ENCODE measurements around the gene RASL10A. TPM values are rescaled to one million over a fixed set of nuclear protein-coding genes. Genes with fewer than 3 reads are reported as not detected.

Gene RASL10A
- total RNA-seq, 1 donor from 2014 or later, result not detected

DNA sequence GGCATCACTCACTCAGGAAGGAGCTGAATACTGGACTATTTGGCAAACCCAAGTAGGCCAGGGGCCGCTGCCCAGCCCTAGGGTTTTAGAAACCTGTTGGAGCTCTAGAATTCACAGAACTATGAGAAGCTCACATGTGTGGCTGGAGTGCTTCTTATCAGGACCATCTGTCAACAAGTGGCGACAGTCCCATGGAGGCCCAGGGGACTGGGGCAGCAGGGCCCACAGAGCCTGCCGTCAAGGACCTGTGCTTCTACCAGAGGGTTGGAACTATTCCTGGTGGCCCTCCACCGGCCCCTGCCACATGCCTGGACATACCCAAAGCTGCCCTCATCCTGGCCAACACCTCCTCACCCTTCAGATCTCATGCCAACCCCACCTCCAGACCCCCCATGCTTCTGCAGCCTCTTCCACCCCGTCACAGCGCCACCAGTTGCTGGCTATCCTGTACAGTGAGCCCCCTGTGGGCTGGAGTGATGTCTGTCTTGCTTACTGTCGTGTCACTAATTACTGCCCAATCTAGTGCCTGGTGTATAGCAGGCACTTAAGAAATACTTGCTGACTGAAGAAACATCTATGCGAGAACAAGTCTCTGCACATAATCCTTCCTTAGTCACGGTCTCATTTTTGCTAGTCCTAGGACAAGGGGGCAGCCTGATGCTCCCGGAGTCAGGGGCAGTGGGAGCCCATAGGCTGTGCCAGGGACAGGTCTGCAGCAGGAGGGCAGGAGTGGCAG lies 27.2 kb upstream of the RASL10A start:
- DNase-seq (ENCODE audit: extremely low spot score in 2 of 2), result no peak
- no peaks in the 10 kb centered on the region for H3K27me3 ChIP-seq
- no peak overlapping the region for H3K27ac ChIP-seq
- intact Hi-C loops (cut with DNase I), result no loop called here
- no peaks in the 10 kb centered on the region for H3K4me1 ChIP-seq
- TF ChIP-seq, protein P1, sequence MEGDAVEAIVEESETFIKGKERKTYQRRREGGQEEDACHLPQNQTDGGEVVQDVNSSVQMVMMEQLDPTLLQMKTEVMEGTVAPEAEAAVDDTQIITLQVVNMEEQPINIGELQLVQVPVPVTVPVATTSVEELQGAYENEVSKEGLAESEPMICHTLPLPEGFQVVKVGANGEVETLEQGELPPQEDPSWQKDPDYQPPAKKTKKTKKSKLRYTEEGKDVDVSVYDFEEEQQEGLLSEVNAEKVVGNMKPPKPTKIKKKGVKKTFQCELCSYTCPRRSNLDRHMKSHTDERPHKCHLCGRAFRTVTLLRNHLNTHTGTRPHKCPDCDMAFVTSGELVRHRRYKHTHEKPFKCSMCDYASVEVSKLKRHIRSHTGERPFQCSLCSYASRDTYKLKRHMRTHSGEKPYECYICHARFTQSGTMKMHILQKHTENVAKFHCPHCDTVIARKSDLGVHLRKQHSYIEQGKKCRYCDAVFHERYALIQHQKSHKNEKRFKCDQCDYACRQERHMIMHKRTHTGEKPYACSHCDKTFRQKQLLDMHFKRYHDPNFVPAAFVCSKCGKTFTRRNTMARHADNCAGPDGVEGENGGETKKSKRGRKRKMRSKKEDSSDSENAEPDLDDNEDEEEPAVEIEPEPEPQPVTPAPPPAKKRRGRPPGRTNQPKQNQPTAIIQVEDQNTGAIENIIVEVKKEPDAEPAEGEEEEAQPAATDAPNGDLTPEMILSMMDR (IDR thresholded peaks at IDR 0.05), result no peak
- TF ChIP-seq POLR2A (IDR thresholded peaks at IDR 0.05) (no peak), POLR2AphosphoS5 (IDR thresholded peaks at IDR 0.05; ENCODE audit: insufficient read depth in 1 of 2, low read depth in 1 of 2) (no peak)
- no peaks in the 10 kb centered on the region for H3K9me3 ChIP-seq
- peaks cover 0 to 66% of the 10 kb centered on the region in 2 donors for H3K36me3 ChIP-seq
- H3K4me3 ChIP-seq, result no peak overlapping the region

DNA sequence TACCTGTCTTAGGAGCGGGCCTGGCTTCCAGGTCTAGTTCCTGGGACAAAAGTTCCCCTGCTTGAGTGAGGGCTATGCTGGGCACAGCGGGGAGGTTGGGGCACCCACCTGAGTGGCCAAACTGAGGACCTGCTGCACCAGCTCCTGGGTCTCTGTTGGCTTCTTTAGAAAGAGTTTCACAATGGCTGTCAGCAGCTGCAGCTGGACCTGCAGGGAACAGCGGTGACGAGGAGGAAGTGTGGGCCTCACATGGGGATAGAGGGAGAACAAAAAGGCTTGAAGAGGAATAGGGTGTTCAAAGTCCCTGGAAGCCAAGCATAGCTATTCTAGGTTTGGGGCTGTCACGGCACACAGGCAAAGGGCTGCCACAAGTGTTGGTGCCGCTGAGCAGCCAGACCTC lies 26.7 kb upstream of the RASL10A start:
- H3K36me3 ChIP-seq, result peaks cover 0 to 66% of the 10 kb centered on the region in 2 donors

DNA sequence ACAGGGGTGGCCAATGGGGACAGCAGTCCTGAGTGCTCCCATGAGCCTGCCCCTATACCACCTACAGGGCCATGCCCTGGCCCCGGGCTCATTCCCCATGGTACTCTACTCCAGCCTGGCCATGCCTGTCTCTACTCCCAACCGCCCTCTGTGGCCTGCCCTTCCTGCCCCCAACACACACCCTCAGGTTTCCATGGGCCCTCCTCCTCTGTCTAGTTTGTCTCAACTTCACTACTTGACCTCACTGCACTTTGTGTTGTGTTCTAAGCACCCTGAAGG lies 26.3 kb upstream of the RASL10A start:
- H3K9me3 ChIP-seq, result no peaks in the 10 kb centered on the region
- no peak for TF ChIP-seq POLR2AphosphoS5 (IDR thresholded peaks at IDR 0.05; ENCODE audit: insufficient read depth in 1 of 2, low read depth in 1 of 2)
- TF ChIP-seq, protein P1 (IDR thresholded peaks at IDR 0.05), result no peak
- TF ChIP-seq POLR2A (IDR thresholded peaks at IDR 0.05), result no peak
- H3K27me3 ChIP-seq, result no peaks in the 10 kb centered on the region
- H3K4me1 ChIP-seq, result no peaks in the 10 kb centered on the region
- no peak overlapping the region for H3K4me3 ChIP-seq
- DNase-seq (ENCODE audit: extremely low spot score in 2 of 2), result no peak
- H3K36me3 ChIP-seq, result peaks cover 0 to 66% of the 10 kb centered on the region in 2 donors
- no peak overlapping the region for H3K27ac ChIP-seq
- intact Hi-C loops (cut with DNase I), result no loop called here

More for the DNA sequence above, 26.7 kb upstream of the RASL10A start:
- no peak for TF ChIP-seq POLR2AphosphoS5 (IDR thresholded peaks at IDR 0.05; ENCODE audit: insufficient read depth in 1 of 2, low read depth in 1 of 2)
- TF ChIP-seq POLR2A (IDR thresholded peaks at IDR 0.05), result no peak
- TF ChIP-seq, protein P1 (IDR thresholded peaks at IDR 0.05), result no peak
- intact Hi-C loops (cut with DNase I), result no loop called here
- H3K27ac ChIP-seq, result no peak overlapping the region
- H3K4me3 ChIP-seq, result no peak overlapping the region
- DNase-seq (ENCODE audit: extremely low spot score in 2 of 2), result no peak
- no peaks in the 10 kb centered on the region for H3K27me3 ChIP-seq
- no peaks in the 10 kb centered on the region for H3K9me3 ChIP-seq
- no peaks in the 10 kb centered on the region for H3K4me1 ChIP-seq

DNA sequence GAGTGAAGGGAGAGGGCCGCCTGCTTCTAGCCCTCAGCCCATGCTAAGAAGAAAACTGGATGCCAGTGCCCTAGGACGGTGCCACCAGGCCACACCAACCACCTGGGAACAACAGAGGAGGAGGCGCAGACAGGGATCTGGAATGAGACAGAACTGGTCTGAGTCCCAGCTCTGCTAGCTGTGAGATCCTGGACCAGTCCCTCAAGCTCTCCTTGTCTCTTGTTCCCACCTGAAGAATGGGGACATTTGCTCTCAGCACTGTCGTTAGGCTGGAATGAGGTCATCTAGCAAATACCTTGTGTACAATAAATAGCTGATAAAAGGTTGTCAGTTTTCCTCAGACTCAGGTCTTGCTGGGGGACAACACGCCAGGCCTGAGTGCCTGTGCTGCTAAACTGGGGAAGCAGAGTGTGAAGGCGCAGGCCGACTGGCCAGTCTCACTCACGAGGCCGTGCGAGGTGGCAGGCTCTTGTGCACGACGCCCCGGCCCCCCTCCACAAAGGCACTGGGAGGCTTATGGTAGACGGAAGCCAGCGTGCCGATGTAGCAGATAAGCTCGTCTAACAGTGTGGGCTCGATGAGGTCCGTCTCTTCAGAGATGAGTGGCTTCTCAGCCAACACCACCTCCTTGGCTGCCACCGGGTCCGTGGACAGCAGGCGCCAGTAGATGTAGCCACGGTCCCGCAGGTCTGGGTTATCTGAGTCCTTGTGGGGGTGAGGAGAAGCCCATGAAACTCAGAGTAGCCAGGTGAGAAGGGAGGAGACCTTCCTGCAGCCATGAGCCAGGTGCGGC lies 25.8 kb upstream of the RASL10A start:
- Histone ChIP-seq H3K4me3 (no peak overlapping the region), H3K36me3 (peaks cover 0 to 64% of the 10 kb centered on the region in 2 donors), H3K9me3 (no peaks in the 10 kb centered on the region), H3K4me1 (no peaks in the 10 kb centered on the region), H3K27me3 (no peaks in the 10 kb centered on the region), H3K27ac (no peak overlapping the region)
- no peak for TF ChIP-seq POLR2AphosphoS5 (IDR thresholded peaks at IDR 0.05; ENCODE audit: insufficient read depth in 1 of 2, low read depth in 1 of 2)
- no peak for DNase-seq (ENCODE audit: extremely low spot score in 2 of 2)
- intact Hi-C loops (cut with DNase I), result no loop called here

DNA sequence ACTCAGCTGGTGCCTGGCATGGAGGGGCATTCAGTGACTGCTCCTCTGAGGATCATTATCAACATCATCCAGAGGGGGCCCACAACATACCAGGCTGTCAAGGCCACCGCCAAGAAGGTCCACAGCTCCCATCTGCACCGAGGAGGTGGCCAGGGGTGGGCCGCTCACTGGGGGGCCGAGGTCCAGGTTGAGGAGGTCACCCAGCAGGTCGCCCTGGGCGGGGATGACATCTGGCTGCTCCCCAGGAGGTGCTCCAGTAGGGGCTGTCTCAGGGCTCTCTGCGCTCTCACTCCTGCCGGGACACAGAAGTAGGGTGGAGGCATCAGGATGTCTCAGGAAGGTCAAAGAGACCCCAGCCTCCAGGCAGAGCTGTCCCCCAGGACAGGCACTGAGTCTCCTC lies 25.1 kb upstream of the RASL10A start:
- H3K36me3 ChIP-seq, result peaks cover 0 to 71% of the 10 kb centered on the region in 2 donors
- H3K9me3 ChIP-seq, result no peaks in the 10 kb centered on the region
- intact Hi-C loops (cut with DNase I), result no loop called here
- no peak overlapping the region for H3K4me3 ChIP-seq
- TF ChIP-seq POLR2A (IDR thresholded peaks at IDR 0.05) (no peak), POLR2AphosphoS5 (IDR thresholded peaks at IDR 0.05; ENCODE audit: insufficient read depth in 1 of 2, low read depth in 1 of 2) (no peak)
- TF ChIP-seq, protein P1 (IDR thresholded peaks at IDR 0.05), result no peak
- H3K4me1 ChIP-seq, result no peaks in the 10 kb centered on the region
- H3K27me3 ChIP-seq, result no peaks in the 10 kb centered on the region
- H3K27ac ChIP-seq, result no peak overlapping the region
- DNase-seq (ENCODE audit: extremely low spot score in 2 of 2), result no peak
